Measurements from ENCODE around the gene SCUBE1.
A peak's percentile ranks its signal among the peaks of the same experiment; 100 is the strongest.

SCUBE1 gene

GRCh38 chr22:43269246-43269645 lies 73.9 kb downstream of the SCUBE1 start:
- CTCF ChIA-PET, result interaction anchor here (0.5 to 0.6 kb wide), 2 partner anchors 356 to 1363 kb away, joined by 3 read pairs; no protein-coding TSS in a partner anchor

DNA sequence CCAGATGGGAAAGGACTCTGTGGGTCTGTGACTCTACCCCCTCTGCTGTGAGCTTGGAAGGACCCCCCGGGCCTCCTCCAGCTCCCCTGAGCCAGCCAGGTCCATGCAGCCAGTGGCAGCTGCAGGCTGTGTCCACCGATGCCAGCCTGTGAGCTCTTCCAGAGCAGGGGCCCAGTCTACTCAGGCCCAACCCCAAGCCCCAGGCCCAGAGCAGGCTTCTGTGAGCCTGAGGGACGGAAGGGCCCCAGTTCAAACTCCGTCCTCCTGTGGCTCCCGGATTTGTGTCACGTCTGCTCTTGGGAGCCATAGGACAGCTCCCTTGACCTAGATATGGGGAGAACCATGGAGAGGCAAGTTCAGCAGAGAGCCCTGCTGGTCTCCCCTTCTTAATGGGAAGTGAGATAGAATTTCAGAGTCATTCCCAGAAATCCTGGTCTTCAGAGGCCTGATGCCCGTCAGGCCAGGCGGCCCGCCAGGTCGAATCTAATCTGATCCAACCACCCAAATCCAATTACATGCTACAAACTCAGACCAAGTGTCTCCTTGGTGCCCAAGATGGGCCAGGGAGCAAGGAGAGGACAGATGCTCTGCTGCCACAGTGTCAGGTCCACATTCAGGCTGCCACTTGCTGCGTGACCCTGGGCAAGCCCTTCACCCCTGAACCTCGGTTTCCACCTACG lies 75.1 kb downstream of the SCUBE1 start:
- TF ChIP-seq, protein P1, sequence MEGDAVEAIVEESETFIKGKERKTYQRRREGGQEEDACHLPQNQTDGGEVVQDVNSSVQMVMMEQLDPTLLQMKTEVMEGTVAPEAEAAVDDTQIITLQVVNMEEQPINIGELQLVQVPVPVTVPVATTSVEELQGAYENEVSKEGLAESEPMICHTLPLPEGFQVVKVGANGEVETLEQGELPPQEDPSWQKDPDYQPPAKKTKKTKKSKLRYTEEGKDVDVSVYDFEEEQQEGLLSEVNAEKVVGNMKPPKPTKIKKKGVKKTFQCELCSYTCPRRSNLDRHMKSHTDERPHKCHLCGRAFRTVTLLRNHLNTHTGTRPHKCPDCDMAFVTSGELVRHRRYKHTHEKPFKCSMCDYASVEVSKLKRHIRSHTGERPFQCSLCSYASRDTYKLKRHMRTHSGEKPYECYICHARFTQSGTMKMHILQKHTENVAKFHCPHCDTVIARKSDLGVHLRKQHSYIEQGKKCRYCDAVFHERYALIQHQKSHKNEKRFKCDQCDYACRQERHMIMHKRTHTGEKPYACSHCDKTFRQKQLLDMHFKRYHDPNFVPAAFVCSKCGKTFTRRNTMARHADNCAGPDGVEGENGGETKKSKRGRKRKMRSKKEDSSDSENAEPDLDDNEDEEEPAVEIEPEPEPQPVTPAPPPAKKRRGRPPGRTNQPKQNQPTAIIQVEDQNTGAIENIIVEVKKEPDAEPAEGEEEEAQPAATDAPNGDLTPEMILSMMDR (conservative IDR thresholded peaks at IDR 0.05; ENCODE audit: low read depth), result no peak
- POLR2A ChIA-PET (ENCODE audit: low non-redundant PET), result no interaction called here
- CTCF ChIA-PET, result no interaction called here

More at GRCh38 chr22:43269246-43269645, 73.9 kb downstream of the SCUBE1 start:
- POLR2A ChIA-PET (ENCODE audit: low non-redundant PET), result no interaction called here
- TF ChIP-seq, protein P1 (conservative IDR thresholded peaks at IDR 0.05; ENCODE audit: low read depth), result no peak
- DNase-seq (ENCODE audit: low spot score), result no peak
- no peak overlapping the region for H3K27ac ChIP-seq

GRCh38 chr22:43267332-43267980 lies 75.7 kb downstream of the SCUBE1 start:
- ChIA-PET CTCF (no interaction called here), POLR2A (ENCODE audit: low non-redundant PET) (no interaction called here)
- TF ChIP-seq, protein P1 (conservative IDR thresholded peaks at IDR 0.05; ENCODE audit: low read depth), result no peak
- H3K27ac ChIP-seq, result no peak overlapping the region
- no peak for DNase-seq (ENCODE audit: low spot score)

More for the DNA sequence above, 75.1 kb downstream of the SCUBE1 start:
- no peak overlapping the region for H3K27ac ChIP-seq
- no peak for DNase-seq (ENCODE audit: low spot score)

DNA sequence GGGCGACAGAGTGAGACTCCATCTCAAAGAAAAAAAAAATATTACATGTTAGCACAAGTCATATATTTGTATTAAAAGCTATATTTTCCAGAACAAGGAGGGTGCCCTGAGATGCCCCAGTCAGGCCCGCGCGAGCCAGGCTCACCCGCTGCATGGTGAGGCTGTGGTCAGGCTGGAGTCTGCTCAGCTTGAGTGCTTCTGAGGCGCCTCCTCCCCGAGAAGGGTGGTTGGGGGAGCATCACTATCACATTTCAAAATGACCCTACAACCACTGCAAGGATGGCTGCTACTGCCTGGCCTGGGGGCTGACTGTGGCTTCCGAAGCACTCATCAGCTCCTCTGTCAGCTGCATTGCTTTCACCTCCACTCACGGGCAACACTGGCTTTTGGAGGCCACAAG lies 77.1 kb downstream of the SCUBE1 start:
- ChIA-PET CTCF (no interaction called here), POLR2A (ENCODE audit: low non-redundant PET) (no interaction called here)
- no peak overlapping the region for H3K27ac ChIP-seq
- TF ChIP-seq, protein P1 (conservative IDR thresholded peaks at IDR 0.05; ENCODE audit: low read depth), result no peak
- no peak for DNase-seq (ENCODE audit: low spot score)

DNA sequence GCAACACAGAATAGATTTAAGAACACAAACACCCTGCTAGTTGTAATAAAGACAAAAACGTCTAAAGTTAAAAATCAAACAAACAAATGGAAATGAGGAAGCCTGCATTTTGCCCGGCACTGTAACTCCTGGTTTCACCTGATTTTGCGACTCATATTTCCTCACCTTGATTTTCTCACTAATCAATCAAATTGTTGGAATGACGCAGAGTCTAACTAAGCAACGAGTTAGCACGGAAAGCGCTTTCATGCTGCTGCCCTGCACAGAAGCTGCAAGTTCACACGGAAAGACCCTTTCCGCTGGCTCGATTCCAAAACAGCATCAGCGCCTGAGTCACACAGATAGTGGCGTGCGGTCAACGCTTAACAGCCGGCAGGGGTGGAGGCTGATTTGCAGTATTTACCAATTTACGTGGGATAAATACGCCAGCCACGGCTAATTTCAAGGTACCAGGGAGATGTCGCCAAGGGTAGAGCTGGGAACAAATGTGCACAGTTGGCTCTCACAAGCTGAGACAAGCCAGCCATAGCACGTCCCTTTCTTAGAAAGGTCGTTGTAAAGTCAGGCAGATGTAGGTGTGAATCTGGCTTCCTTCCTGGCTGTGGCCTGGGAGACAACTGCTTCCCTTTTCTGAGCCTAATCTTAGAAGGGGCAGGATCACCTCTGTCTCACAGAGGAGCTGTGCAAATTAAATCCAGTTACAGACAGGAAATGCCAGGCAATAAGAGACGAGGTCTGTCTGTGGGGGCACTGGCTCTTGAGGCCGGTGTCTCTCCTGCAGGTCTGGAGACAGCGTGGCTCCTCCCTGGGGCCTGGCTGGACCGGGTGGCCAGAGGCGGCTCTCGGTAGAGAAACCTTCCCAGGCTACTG lies 79.3 kb downstream of the SCUBE1 start:
- TF ChIP-seq, protein P1 (conservative IDR thresholded peaks at IDR 0.05; ENCODE audit: low read depth), result no peak
- H3K27ac ChIP-seq, result peak overlapping the region; percentile 30; the same call in 1 of the 2 replicates
- CTCF ChIA-PET, result no interaction called here
- peak; percentile 59 for DNase-seq (ENCODE audit: low spot score)
- POLR2A ChIA-PET (ENCODE audit: low non-redundant PET), result no interaction called here

- POLR2A ChIA-PET (ENCODE audit: low non-redundant PET), result no interaction called here
- CTCF ChIA-PET, result no interaction called here
- DNase-seq (ENCODE audit: low spot score), result no peak
- TF ChIP-seq, protein P1 (conservative IDR thresholded peaks at IDR 0.05; ENCODE audit: low read depth), result no peak
- 0 out of 2 replicates have a peak overlapping the region, but pooled peaks have one; percentile 30 for H3K27ac ChIP-seq
Measured at GRCh38 chr22:43262990-43263644, 80.1 kb downstream of the SCUBE1 start.
